ENCODE data around the gene NR2E3. TPM values are rescaled to one million over a fixed set of nuclear protein-coding genes. Genes with fewer than 3 reads are reported as not detected.
"Not testable (repeated sequence)": the region's sequence is repeated elsewhere in the genome, so short reads cannot be mapped to it uniquely, and the experiment has no call there.

Gene NR2E3
- total RNA-seq, 4 donors from 2014 or later: 0.45 to 1.0 (median 0.54) TPM; not detected in 1

DNA sequence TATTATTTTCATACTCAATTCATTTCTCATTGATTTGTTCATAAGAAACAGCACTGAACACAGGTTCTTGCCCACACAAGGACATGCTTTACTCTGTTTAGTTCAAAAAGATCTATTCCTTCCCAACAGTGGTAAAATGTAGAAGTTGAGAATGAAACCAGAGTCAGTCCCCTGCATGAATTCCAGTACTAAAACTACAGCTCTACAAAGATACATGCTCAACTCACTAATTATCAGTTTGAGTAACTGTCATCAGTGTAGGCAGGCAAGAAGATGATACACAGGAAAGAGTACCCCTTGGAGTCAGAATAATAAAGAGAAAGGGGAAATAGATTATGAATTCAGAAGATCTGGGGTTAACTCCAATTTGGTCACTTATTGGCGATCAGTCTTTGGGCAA lies 43.2 kb downstream of the NR2E3 start:
- no peak for TF ChIP-seq POLR2A (IDR thresholded peaks at IDR 0.05)
- TF ChIP-seq, protein P1, sequence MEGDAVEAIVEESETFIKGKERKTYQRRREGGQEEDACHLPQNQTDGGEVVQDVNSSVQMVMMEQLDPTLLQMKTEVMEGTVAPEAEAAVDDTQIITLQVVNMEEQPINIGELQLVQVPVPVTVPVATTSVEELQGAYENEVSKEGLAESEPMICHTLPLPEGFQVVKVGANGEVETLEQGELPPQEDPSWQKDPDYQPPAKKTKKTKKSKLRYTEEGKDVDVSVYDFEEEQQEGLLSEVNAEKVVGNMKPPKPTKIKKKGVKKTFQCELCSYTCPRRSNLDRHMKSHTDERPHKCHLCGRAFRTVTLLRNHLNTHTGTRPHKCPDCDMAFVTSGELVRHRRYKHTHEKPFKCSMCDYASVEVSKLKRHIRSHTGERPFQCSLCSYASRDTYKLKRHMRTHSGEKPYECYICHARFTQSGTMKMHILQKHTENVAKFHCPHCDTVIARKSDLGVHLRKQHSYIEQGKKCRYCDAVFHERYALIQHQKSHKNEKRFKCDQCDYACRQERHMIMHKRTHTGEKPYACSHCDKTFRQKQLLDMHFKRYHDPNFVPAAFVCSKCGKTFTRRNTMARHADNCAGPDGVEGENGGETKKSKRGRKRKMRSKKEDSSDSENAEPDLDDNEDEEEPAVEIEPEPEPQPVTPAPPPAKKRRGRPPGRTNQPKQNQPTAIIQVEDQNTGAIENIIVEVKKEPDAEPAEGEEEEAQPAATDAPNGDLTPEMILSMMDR (IDR thresholded peaks at IDR 0.05): no peak
- intact Hi-C loops (cut with DNase I): no loop called here
- no peak for DNase-seq
- Histone ChIP-seq H3K27ac (no peak overlapping the region), H3K9me3 (no peaks in the 10 kb centered on the region), H3K36me3 (peaks cover 17 to 24% of the 10 kb centered on the region in 2 donors), H3K27me3 (no peaks in the 10 kb centered on the region), H3K4me3 (replicated peaks in 1 of 3) (no peak overlapping the region), H3K4me1 (no peaks in the 10 kb centered on the region)
- WGBS, 2 donors: 100% methylated on average over 1 of the region's 1 CpG

DNA sequence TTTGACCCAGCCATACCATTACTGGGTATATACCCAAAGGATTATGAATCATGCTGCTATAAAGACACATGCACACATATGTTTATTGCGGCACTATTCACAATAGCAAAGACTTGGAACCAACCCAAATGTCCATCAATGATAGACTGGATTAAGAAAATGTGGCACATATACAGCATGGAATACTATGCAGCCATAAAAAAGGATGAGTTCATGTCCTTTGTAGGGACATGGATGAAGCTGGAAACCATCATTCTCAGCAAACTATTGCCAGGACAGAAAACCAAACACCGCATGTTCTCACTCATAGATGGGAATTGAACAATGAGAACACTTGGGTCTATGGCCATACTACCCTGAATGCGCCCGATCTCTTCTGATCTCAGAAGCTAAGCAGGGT lies 47.9 kb downstream of the NR2E3 start:
- intact Hi-C loops (cut with DNase I); H3K4me3 ChIP-seq (replicated peaks in 1 of 3); H3K36me3 ChIP-seq; H3K4me1 ChIP-seq; H3K27me3 ChIP-seq; DNase-seq; H3K9me3 ChIP-seq; H3K27ac ChIP-seq: not testable (repeated sequence)
- WGBS, 2 donors: 79 to 98% methylated on average over 4 of the region's 4 CpGs

Small RNAs within 50 kb of the gene (small RNA-seq; reads per million reads assigned to genes)
- not detected for gene RNA5SP399

All from thyroid gland (tissue), 4 donors.